Lung microvascular endothelial cell (primary cell): ENCODE data around the gene ZDHHC4. TPM values are rescaled to one million over a fixed set of nuclear protein-coding genes. Genes with fewer than 3 reads are reported as not detected.

Experiments used
- DNase-seq, 2 donors: peaks; one replicate each; pipeline versions ENCODE4 v3.0.0 to v3.0.0-alpha.2; 2010; ENCODE audit warnings: low read depth in 2 of 2
- total RNA-seq: library from RNA; depleted of rRNA; stranded (reverse); fragments of >200 nt; gene quantifications from 2 replicates; pipeline ENCODE4 v1.2.1, GENCODE V29; 2014

Gene ZDHHC4
- total RNA-seq, 1 donor from 2014 or later, result 37.1 TPM

DNA sequence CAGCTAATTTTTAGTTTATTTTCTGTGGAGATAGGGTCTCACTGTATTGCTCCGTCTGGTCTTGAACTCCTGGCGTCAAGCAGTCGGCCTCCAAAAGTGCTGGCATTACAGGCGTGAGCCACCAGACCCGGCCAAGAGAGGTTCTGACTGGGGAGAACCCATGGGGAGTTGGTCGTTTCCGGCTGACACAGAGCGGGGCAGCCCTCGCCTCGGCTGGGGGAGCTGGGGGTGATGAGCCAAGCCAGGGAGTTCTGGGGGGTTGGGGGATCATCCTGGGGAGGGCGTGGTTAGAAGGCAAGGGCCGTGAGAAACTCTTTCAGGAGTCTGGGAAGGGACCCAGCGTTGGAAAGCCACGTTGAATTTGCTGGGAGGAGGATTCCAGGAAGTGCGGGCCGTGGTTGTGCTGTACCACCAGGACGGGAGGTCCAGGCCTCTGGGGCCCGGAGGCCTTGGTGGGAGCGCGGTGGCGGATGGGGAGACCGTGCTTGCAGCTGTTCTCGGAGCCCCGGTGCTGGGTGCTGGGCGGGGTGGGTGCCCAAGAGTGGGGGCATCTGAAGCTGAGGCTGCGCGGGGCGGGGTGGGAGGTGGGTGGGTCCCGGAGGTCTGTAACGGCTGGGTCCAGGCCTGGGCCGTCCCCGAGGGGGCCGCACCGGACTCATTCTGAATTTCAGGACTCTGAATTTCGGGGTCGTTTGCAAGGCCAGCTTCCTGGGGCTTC lies 29.8 kb downstream of the ZDHHC4 start:
- DNase-seq, result no peak

- DNase-seq, result no peak
Observed at GRCh38 chr7:6607651-6608051, 30.4 kb downstream of the ZDHHC4 start.

DNA sequence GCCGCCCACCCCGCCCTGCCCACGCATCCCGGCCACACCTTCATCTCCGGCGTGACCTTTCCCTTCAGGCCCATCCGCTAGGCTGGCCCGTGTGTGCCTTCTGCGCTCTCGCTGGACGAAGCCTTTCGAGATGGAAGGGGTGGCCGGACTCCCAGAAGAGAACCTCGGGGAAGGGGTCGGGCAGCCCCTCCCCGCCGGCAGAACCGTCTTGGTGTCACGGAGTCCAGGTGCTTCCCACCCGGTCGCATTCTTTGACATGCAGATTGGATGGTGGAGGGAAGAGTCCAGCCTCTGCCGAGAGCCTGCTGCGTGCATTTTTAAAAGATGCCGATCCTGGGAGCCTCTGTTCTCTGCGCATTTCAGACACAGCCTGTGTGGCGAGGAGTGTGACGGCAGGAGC lies 30.8 kb downstream of the ZDHHC4 start:
- DNase-seq, result no peak

DNA sequence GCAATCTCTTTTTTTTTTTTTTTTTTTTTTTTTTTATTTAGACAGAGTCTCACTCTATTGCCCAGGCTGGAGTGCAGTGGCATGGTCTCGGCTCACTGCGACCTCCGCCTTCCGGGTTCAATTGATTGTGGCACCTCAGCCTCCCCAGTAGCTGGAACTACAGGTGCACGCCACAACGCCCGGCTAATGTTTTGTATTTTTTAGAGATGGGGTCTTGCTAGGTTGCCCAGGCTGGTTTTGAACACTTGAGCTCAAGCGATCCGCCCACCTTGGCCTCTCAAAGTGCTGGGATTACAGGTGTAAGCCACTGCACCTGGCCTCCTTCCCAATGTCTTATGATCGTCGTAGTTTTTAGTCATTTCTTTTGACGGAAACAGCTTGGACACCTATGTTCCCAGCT lies 31.5 kb downstream of the ZDHHC4 start:
- DNase-seq, result no peak

- DNase-seq, result no peak
Observed at GRCh38 chr7:6612819-6613218, 35.6 kb downstream of the ZDHHC4 start.

DNA sequence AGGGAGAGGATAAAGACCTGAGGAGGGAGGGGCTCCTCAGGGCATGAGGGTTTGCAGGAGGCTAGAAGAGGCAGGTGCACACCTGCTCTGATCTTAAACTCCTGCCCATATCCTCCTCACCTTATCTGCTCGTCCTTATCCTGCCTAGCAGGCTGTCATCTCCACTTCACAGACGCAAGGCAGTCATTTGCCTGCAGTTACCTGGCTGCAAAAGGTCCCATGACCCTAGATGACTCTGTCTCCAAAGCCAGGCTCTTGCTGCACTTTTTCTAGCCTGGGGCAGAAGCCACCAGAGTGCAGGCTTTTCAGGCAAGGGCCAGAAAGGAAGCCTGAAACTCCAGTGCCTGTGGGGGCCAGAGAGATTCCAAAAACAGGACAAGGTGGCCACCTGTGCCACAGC lies 36.5 kb downstream of the ZDHHC4 start:
- no peak for DNase-seq

GRCh38 chr7:6614953-6615722 lies 37.9 kb downstream of the ZDHHC4 start, which contains the start of gene ZNF853:
Gene ZNF853, plus strand, starts transcription at chr7:6615610. Its CDS starts 565 bp downstream, at chr7:6616175.
- DNase-seq, result no peak

DNA sequence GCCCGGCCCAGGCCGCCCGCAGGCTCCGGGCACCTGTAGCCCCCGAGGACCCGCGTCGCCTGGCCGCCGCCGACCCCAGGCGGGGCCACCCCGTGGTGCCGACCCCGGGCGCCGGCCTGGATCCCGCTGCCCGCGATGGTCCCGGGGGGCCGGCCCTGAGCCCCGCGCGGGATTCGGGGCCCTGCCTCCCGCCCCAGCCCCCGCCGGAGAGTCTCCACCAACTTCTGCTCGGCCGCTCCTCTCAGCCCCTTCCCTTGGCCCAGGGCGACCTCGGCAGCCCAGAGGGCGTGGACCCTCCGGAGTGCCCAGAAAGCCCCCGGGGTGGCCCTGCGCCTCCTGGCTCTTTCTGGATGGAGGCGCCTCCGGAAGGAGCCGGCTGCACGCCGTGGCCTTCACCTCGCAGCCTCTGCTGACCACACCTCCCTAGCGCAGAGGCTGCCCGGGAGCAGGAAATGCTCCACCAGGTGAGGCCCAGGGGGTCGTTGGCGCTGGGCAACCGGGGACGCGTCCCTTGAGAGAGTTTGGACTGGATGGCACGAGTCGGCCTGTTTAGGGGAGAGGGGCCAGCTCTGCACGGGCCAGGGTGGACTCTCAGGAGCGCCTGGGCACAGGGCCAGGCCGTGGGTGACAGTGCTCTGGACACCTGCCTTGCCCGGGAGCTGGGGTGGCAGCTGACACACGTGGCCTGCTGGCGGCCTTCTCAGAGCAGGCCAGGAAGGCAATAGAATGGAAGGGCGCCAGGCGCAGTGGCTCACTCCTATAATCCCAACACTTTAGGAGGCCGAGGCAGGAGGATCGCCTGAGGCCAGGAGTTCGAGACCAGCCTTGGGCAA lies 38.7 kb downstream of the ZDHHC4 start:
- DNase-seq, result no peak

GRCh38 chr7:6616854-6617643 lies 39.8 kb downstream of the ZDHHC4 start:
- no peak for DNase-seq

GRCh38 chr7:6618621-6619020 lies 41.4 kb downstream of the ZDHHC4 start:
- DNase-seq, result no peak

DNA sequence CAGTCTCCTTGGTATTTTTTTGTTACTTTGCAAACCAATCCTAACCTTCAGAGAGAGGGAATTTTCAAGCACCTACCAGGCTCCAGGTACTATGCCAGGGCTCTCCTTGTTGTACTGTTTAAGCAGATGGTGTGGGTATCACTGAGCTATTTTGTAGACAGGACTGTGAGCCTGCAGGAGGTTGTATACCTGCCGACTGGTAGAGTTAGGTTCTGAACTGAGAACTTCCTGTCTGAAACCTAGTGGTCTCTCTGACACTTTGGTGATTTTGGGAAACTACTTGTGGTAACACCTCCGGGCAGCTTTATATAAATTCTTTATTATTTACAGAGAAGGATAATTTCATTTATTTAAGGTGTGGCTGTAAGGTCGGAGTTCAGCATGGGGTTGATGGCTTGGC lies 42.7 kb downstream of the ZDHHC4 start:
- DNase-seq, result no peak

GRCh38 chr7:6621195-6622133 lies 44.2 kb downstream of the ZDHHC4 start:
- DNase-seq, result no peak

DNA sequence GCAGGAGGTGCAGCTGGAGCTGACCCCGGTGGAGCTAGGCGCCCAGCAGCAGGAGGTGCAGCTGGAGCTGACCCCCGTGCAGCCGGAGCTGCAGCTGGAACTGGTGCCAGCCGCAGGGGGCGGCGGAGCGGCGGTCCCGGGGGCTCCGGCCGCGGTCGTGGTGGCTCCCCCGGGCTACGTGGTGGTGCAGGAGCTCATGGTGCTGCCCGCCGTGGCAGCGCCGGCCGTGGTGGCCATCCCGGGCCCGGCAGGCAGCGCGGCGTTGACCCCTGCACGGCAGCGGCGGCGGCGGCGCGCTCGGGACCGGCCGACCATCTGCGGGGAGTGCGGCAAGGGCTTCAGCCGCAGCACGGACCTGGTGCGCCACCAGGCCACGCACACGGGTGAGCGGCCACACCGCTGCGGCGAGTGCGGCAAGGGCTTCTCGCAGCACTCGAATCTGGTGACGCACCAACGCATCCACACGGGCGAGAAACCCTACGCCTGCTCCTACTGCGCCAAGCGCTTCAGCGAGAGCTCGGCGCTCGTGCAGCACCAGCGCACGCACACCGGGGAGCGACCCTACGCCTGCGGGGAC lies 45.0 kb downstream of the ZDHHC4 start:
- DNase-seq, result no peak

- DNase-seq, result no peak
Observed at GRCh38 chr7:6623589-6624245, 46.5 kb downstream of the ZDHHC4 start.

GRCh38 chr7:6624246-6624611 lies 47.0 kb downstream of the ZDHHC4 start:
- no peak for DNase-seq

GRCh38 chr7:6628045-6628444 lies 50.8 kb downstream of the ZDHHC4 start:
- DNase-seq, result no peak

DNA sequence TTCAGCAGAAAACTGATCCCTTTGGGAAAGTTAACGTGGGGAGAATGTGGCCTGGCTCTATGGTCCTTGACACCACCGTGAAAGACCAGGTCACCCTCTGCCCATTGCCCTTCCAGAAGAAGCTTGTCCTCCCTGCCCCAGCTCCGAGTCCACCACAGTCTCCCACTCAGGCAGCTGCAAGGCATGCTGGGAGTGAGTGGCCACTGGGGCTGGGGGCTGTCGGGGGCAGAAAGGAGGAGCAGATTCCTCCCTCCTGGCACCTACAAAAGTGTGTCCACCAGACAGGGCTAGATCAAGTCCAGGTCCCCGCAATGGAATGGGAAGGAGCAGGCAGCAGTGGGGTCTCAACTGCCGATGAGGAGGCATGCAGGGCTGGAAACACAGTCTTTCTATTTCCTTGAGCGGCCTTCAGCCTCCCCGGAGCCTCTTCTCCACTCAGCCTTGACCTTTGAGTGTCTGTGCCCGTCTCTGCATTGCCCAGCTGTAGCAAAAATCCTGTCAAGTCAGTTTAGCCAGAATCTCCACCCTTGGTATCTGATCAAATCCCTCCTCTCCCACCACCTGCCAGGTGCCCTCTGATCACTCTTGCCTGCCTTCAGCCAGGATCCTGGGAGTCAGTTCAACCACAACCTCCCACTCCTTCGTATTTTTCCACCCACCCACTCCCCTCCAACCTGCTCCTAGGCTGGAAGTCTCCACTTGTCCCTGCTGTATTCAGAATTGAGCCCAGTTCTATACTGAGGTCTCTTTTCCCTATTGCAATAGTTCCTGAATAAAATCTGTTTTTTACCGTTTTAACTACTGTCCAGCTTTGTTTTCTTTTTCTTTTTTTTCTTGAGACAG lies 53.0 kb downstream of the ZDHHC4 start:
- DNase-seq, result no peak

GRCh38 chr7:6631605-6632004 lies 54.4 kb downstream of the ZDHHC4 start:
- DNase-seq, result no peak
